DMS53 (cell line): ENCODE results near the gene FTCD.

Experiments
- DNase-seq: peaks from one replicate; lab custom pipeline; 2025; lab: John Stamatoyannopoulos, UW

FTCD gene

GRCh38 chr21:46154155-46154954, 1.0 kb downstream of the FTCD start:
- no peak for DNase-seq

DNA sequence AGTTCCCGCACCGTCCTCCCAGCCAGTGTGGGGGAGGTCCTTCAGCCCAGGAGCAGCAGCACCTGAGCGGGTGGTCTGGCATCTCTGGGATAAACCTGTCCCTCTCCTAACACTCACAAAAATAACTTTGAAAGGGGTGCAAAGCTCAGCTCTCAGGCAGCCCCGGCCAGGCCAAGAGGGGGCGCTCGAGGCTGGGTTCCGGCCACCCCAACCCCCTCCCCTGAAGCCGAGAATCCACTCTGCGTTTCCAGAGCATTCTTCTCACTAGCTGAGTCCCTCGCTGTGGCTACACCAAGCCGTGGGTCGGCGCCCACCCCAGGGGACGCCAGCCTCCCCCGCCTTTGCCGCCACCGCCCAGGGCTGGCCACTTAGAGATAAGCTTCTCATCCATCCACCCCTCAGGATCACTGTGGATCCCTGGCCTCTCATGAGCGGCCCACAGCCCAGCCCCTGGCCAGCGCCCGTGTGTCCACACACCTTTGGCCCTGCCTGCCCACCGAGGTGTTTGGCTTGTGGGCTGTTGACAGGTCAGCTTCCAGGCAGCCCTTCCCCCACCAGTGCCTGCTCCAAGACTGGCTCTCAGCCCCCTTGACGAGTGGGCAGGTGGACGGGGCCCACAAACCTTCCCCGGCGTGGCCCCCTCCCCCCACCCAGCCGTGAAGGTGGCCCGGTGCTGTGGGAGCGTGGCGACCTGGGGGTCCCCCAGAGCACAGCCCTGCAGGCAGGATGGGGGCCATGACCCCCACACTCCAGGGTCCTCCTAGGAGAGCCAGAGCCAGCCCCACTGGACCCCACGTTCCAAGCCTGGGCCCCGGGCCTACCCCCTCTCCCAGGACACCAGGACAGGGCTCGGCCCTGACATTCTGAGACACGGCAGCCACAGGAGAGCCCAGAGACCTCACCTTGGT, 1.9 kb downstream of the FTCD start:
- peak; percentile 66 for DNase-seq

GRCh38 chr21:46152927-46153246, 2.5 kb downstream of the FTCD start:
- no peak for DNase-seq

GRCh38 chr21:46151989-46152926, 3.1 kb downstream of the FTCD start:
- peak; percentile 41 for DNase-seq

DNA sequence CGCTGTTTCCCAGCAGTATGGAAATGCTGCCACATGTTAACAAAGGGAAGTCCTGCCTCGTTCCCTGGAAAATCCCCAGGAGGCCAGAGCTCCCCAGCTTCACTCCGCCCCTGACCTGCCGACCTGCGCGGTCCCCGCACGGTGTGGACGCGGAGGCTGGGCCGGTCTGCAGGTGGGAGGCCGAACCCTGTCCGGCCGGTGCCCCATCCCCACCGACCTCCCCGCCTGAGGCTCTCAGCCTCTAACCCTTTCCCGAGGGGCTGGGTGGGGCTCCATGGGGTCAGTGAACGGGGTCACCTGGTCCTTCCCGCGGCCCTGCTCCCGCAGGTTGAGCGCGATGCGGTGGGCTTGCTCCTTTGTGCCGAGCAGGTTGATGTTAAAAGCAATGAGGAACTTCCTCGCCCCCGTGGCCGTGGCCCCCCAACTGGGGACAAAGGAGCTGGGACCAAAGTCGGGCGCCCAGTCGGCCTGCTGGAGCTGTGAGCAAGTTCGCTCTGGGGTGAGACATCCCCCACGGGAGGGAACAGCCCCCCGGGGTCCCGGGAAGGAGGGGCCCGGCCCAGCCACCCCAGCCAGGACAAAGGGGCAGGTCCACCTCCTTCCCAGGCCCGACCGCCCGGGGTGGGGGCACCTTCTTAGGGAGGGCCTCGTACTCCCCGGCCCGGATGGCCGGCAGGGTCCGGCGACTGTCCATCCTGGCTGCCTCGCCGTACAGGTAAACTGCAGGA, 4.0 kb downstream of the FTCD start:
- DNase-seq, result no peak

DNA sequence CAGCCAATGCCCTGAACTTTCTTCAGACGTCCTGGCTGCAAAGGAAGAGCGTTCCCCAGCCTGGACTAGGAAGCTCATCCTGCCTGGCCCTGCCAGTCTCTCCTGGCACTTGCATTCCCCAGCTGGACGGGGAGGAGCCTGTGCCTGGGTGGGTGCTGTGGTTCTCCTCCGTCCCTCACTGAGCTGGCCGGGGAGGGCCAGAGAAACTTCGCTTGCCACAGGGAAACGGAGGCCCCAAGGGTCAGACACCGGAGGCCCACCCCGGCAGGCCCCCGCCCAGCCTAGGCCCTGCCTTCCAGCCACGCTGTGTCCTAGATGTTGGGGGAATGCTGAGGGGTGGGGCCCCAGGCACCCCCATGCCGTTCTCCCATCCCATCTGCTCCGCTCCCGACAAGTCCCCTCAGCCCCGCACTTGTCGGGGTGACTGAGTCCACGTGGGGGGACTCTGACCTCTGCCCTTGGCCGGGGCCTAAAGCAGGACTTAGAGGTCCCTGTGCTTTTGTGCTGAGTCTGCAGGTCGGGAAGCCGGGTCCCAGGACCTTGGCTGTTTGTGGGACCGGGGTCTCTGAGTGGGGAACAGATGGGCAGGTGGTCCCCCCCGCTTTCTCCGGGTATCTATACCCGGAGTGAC, 4.8 kb downstream of the FTCD start:
- DNase-seq, result peak; percentile 20

DNA sequence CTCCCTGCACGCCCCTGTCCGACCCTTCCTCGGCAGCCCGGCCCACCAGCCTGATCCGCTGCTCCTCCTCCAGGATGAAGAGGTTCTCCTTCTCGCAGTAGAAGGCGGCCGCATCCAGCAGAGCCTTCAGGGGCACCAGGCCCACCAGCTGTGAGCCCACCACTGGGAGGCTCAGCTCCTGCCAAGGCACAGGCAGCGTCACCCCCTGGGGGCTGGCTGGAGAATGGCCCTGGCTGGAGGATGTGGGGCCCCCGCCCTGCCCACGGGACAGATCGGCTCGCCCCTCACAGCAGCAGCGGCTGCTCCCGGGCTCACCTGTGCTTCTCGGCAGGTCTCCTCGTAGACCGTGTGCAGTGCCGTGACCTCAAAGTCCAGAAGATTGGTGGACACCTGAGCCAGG, 5.3 kb downstream of the FTCD start:
- DNase-seq, result no peak

GRCh38 chr21:46149205-46149901, 6.0 kb downstream of the FTCD start:
- no peak for DNase-seq

GRCh38 chr21:46148106-46148505, 7.3 kb downstream of the FTCD start:
- DNase-seq, result no peak

GRCh38 chr21:46147429-46147828, 8.0 kb downstream of the FTCD start:
- DNase-seq, result peak; percentile 79

DNA sequence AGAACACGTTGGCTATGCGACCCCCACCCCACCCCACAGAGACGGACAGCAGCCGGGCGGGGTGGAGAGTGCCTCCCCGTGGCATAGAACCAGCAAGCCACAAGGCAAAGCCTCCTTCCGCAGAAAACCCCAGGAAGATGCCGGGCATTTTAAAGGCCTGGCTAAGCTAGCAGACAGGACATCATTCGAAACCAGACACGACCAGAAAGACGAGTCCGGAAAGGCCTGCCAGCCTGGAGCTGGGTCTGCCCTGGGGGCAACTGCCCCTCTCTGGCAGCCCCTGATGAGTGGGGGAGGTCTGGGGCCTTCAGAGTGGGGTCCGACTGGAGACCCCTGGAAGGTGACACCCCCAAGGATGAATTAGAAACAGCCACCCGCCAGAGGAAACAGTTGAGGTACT, 8.5 kb downstream of the FTCD start:
- DNase-seq, result no peak

GRCh38 chr21:46145840-46146691, 9.3 kb downstream of the FTCD start:
- no peak for DNase-seq

GRCh38 chr21:46145159-46145839, 10.1 kb downstream of the FTCD start:
- DNase-seq, result no peak

GRCh38 chr21:46144464-46145070, 10.8 kb downstream of the FTCD start:
- DNase-seq, result no peak

GRCh38 chr21:46142582-46143473, 12.6 kb downstream of the FTCD start:
- DNase-seq, result no peak

DNA sequence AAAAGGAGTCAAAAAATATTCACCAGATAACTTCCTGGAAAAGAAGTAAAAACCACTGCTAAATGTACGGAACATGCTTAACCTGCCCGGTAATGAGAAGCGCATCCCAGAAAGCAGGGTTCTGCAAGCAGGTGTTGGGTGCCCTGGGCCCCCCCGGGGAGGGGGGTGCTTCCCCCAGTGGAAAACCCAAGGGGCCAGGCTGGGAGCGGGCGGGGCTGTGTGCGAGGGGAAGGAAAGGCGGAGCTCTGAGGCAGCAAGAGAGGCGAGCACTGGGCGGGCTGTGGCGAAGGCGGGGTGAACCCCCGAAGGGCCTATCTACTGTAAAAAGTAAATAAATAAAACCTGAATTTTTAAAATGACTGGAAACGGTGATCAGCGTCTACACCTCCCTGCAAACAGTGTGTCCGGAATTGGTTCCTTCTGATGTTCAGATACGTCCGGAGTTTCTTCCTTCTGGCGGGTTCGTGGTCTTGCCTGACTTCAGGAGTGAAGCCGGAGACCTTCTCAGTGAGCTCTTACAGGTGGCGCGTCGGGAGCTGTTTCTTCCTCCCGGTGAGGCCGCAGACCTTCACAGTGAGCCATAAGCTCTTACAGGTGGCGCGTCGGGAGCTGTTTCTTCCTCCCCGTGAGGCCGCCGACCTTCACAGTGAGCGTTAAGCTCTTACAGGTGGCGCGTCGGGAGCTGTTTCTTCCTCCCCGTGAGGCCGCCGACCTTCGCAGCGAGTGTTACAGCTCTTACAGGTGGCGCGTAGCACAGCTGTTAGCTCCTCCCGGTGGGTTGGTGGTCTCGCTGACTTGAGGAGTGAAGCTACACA, 13.4 kb downstream of the FTCD start:
- no peak for DNase-seq
